ENCODE results near the gene LEFTY2. TPM values are rescaled to one million over a fixed set of nuclear protein-coding genes. Genes with fewer than 3 reads are reported as not detected.

The LEFTY2 gene
- total and polyA plus RNA-seq, 9 of the 15 experiments (the other 6 are each of a cell fraction or from before 2014, with no cell fraction given) = 0.04 to 0.14 TPM; not detected in 7

GRCh38 chr1:225906467-225906866 is 34.6 kb downstream of the LEFTY2 start:
- ChIA-PET CTCF (ENCODE audit: low intra/inter-chr PET ratio) (no interaction called here), POLR2A (interaction anchor here (0.7 to 1.7 kb wide), 5 partner anchors 10 to 81 kb away, joined by 3 to 9 read pairs (median 3); no protein-coding TSS in a partner anchor)
- peak; percentile 12; the same call in 1 of the 3 replicates for ATAC-seq
- in situ Hi-C loops (cut with MboI) = no loop called here
- no peak for TF ChIP-seq ZNF354B (CRISPR knock-in tag; IDR thresholded peaks at IDR 0.05)
- Histone ChIP-seq H3K79me2 (ENCODE audit: control insufficient read depth, insufficient read depth, low read length) (no peaks in the 10 kb centered on the region), H3K36me3 (ENCODE audit: control insufficient read depth, insufficient read depth, low read length) (no peaks in the 10 kb centered on the region), H2AFZ (ENCODE audit: low read depth, low read length) (no peak overlapping the region), H3K4me3 (no peak overlapping the region), H3K4me2 (ENCODE audit: insufficient read depth, low read length) (no peak overlapping the region), H3K4me1 (replicated peaks in 1 of 2; ENCODE audit: control insufficient read depth in 2 of 2, insufficient read depth in 2 of 2, low read length in 2 of 2) (peaks cover 0 to 9% of the 10 kb centered on the region in 2 experiments; a peak in 2 of 5 replicates), H3K27me3 (ENCODE audit: control insufficient read depth in 2 of 2, insufficient read depth in 2 of 2, low read length in 2 of 2) (no peaks in the 10 kb centered on the region), H3K9ac (ENCODE audit: insufficient read depth in 1 of 2, low read depth in 2 of 2, low read length in 2 of 2) (peak overlapping the region in 1 of 2 experiments; percentile 53; a peak in 2 of 4 replicates), H3K27ac (ENCODE audit: extremely low read depth, low read depth, low read length) (no peak overlapping the region), H3K9me1 (ENCODE audit: control insufficient read depth, insufficient read depth, low read length) (no peaks in the 10 kb centered on the region), H3K9me3 (replicated peaks; ENCODE audit: control insufficient read depth, insufficient read depth, low read depth, low read length) (no peaks in the 10 kb centered on the region), H4K20me1 (replicated peaks; ENCODE audit: control insufficient read depth, insufficient read depth, low read length) (no peaks in the 10 kb centered on the region)
- WGBS (ENCODE audit: insufficient coverage, low coverage, missing lambda C conversion rate) = 71% methylated on average over 6 of the region's 6 CpGs
- no peak for DNase-seq (ENCODE audit: extremely low read depth in 1 of 4, low spot score in 3 of 4)
- intact Hi-C loops (cut with micrococcal nuclease) = no loop called here
- no TSS peak for BruUV-seq (replicated peaks)
- FAIRE-seq = no peak

DNA sequence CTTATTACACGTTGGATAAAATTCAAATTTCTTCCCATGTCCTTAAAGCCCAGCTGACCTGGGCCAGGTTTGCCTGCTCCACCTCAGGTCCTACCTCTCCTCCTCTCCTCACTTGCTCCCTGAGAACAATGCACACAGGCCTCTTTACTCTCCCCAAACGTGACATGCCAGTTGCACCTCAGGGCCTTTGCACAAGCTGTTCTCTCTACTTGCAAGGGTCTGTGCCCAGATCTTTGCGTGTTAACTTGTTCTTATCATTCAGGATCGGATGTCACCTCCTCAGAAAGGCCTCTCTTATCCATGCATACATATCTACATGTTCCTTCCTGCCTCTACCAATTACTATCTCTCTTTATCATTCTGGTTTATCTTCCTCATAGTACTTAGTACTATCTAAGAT is 37.4 kb downstream of the LEFTY2 start:
- Histone ChIP-seq H3K27me3 (ENCODE audit: control insufficient read depth in 2 of 2, insufficient read depth in 2 of 2, low read length in 2 of 2) (no peaks in the 10 kb centered on the region), H3K9me3 (replicated peaks; ENCODE audit: control insufficient read depth, insufficient read depth, low read depth, low read length) (no peaks in the 10 kb centered on the region), H3K4me2 (ENCODE audit: insufficient read depth, low read length) (no peak overlapping the region), H3K4me3 (no peak overlapping the region), H3K79me2 (ENCODE audit: control insufficient read depth, insufficient read depth, low read length) (no peaks in the 10 kb centered on the region), H4K20me1 (replicated peaks; ENCODE audit: control insufficient read depth, insufficient read depth, low read length) (no peaks in the 10 kb centered on the region), H3K9me1 (ENCODE audit: control insufficient read depth, insufficient read depth, low read length) (no peaks in the 10 kb centered on the region), H3K27ac (ENCODE audit: extremely low read depth, low read depth, low read length) (no peak overlapping the region), H2AFZ (ENCODE audit: low read depth, low read length) (no peak overlapping the region), H3K36me3 (ENCODE audit: control insufficient read depth, insufficient read depth, low read length) (no peaks in the 10 kb centered on the region), H3K9ac (ENCODE audit: insufficient read depth in 1 of 2, low read depth in 2 of 2, low read length in 2 of 2) (no peak overlapping the region), H3K4me1 (replicated peaks in 1 of 2; ENCODE audit: control insufficient read depth in 2 of 2, insufficient read depth in 2 of 2, low read length in 2 of 2) (peaks cover 9% of the 10 kb centered on the region in 2 experiments; a peak in 4 of 5 replicates)
- BruUV-seq (replicated peaks) = no TSS peak
- ChIA-PET POLR2A (interaction anchor here (3.3 kb wide), 1 partner anchor 21 kb away, joined by 10 read pairs; the partner anchor contains the start of gene TMEM63A), CTCF (ENCODE audit: low intra/inter-chr PET ratio) (no interaction called here)
- FAIRE-seq (no peak), DNase-seq (ENCODE audit: extremely low read depth in 1 of 4, low spot score in 3 of 4) (no peak), ATAC-seq (no peak)
- TF ChIP-seq CBX1 (IDR thresholded peaks at IDR 0.05; ENCODE audit: low read depth) (peak; percentile 39; the same call in 1 of the 2 replicates), KDM1A (IDR thresholded peaks at IDR 0.05) (peak; percentile 40 to 56; a peak in 2 of 4 replicates), CBFA2T3 (IDR thresholded peaks at IDR 0.05) (0 out of 2 replicates have a peak, but pooled peaks have one; percentile 23), BRD9 (IDR thresholded peaks at IDR 0.05; ENCODE audit: low read depth, partially characterized antibody) (no peak), CCAR2 (IDR thresholded peaks at IDR 0.05; ENCODE audit: low read depth, low read length) (no peak), STAT6 (CRISPR knock-in tag; IDR thresholded peaks at IDR 0.05) (no peak), ADNP (tag; IDR thresholded peaks at IDR 0.05) (peak; percentile 52; the same call in 1 of the 2 replicates), BCOR (IDR thresholded peaks at IDR 0.05) (peak; percentile 73), RBM25 (IDR thresholded peaks at IDR 0.05; ENCODE audit: low read depth, low read length, severe bottlenecking) (peak; percentile 86), SMARCA5 (IDR thresholded peaks at IDR 0.05) (0 out of 2 replicates have a peak, but pooled peaks have one; percentile 50)
- in situ Hi-C loops (cut with MboI) (no loop called here), intact Hi-C loops (cut with micrococcal nuclease) (no loop called here)
- WGBS (ENCODE audit: insufficient coverage, low coverage, missing lambda C conversion rate) = 16% methylated on average over 4 of the region's 4 CpGs
